ENCODE data around the gene RAB44. TPM values are rescaled to one million over a fixed set of nuclear protein-coding genes. Genes with fewer than 3 reads are reported as not detected.

RAB44 gene
- total RNA-seq, 1 experiment from 2014 or later: not detected

- no TSS peak for BruUV-seq (replicated peaks)
- DNase-seq: no peak
- Histone ChIP-seq H3K4me2 (no peak overlapping the region), H3F3A (ENCODE audit: insufficient read depth, low read depth) (peaks cover 5% of the 10 kb centered on the region; the same call in 1 of the 2 replicates), H3K4me1 (replicated peaks; ENCODE audit: insufficient read depth) (peaks cover 9% of the 10 kb centered on the region), H3K79me2 (ENCODE audit: low read depth) (no peaks in the 10 kb centered on the region), H3K27ac (no peak overlapping the region), H3K36me3 (ENCODE audit: low read depth) (no peaks in the 10 kb centered on the region), H3K27me3 (ENCODE audit: insufficient read depth, low read depth) (no peaks in the 10 kb centered on the region), H3K4me3 (no peak overlapping the region), H2AFZ (no peak overlapping the region), H3K9me3 (ENCODE audit: insufficient read depth, low read depth) (no peaks in the 10 kb centered on the region), H4K20me1 (ENCODE audit: insufficient read depth) (no peaks in the 10 kb centered on the region), H3K9me2 (ENCODE audit: insufficient read depth) (no peaks in the 10 kb centered on the region)
- POLR2A ChIA-PET (ENCODE audit: unreplicated experiment): no interaction called here
- TF ChIP-seq EZH2 (IDR thresholded peaks at IDR 0.05; ENCODE audit: low read depth): no peak
- TF ChIP-seq, protein P1, sequence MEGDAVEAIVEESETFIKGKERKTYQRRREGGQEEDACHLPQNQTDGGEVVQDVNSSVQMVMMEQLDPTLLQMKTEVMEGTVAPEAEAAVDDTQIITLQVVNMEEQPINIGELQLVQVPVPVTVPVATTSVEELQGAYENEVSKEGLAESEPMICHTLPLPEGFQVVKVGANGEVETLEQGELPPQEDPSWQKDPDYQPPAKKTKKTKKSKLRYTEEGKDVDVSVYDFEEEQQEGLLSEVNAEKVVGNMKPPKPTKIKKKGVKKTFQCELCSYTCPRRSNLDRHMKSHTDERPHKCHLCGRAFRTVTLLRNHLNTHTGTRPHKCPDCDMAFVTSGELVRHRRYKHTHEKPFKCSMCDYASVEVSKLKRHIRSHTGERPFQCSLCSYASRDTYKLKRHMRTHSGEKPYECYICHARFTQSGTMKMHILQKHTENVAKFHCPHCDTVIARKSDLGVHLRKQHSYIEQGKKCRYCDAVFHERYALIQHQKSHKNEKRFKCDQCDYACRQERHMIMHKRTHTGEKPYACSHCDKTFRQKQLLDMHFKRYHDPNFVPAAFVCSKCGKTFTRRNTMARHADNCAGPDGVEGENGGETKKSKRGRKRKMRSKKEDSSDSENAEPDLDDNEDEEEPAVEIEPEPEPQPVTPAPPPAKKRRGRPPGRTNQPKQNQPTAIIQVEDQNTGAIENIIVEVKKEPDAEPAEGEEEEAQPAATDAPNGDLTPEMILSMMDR (conservative IDR thresholded peaks at IDR 0.05): no peak
- intact Hi-C loops (cut with micrococcal nuclease; ENCODE audit: unreplicated experiment): no loop called here
- CTCF ChIA-PET: no interaction called here
Observed at GRCh38 chr6:36671687-36672375, 25.8 kb upstream of the RAB44 start.

- BruUV-seq (replicated peaks): no TSS peak
- ChIA-PET CTCF (no interaction called here), POLR2A (ENCODE audit: unreplicated experiment) (no interaction called here)
- Histone ChIP-seq H3K79me2 (ENCODE audit: low read depth) (no peaks in the 10 kb centered on the region), H4K20me1 (ENCODE audit: insufficient read depth) (no peaks in the 10 kb centered on the region), H3K4me1 (replicated peaks; ENCODE audit: insufficient read depth) (peaks cover 5% of the 10 kb centered on the region), H3K9me3 (ENCODE audit: insufficient read depth, low read depth) (no peaks in the 10 kb centered on the region), H3K27me3 (ENCODE audit: insufficient read depth, low read depth) (no peaks in the 10 kb centered on the region), H2AFZ (no peak overlapping the region), H3K4me2 (no peak overlapping the region), H3K9me2 (ENCODE audit: insufficient read depth) (no peaks in the 10 kb centered on the region), H3K27ac (no peak overlapping the region), H3K4me3 (no peak overlapping the region), H3K36me3 (ENCODE audit: low read depth) (no peaks in the 10 kb centered on the region), H3F3A (ENCODE audit: insufficient read depth, low read depth) (peaks cover 10% of the 10 kb centered on the region)
- no peak for DNase-seq
- TF ChIP-seq, protein P1 (conservative IDR thresholded peaks at IDR 0.05): no peak
- TF ChIP-seq EZH2 (IDR thresholded peaks at IDR 0.05; ENCODE audit: low read depth): no peak
- intact Hi-C loops (cut with micrococcal nuclease; ENCODE audit: unreplicated experiment): no loop called here
Observed at GRCh38 chr6:36673882-36674281, 23.7 kb upstream of the RAB44 start.

- H3K27ac ChIP-seq: no peak overlapping the region
- no peak for TF ChIP-seq EZH2 (IDR thresholded peaks at IDR 0.05; ENCODE audit: low read depth)
- TF ChIP-seq, protein P1 (conservative IDR thresholded peaks at IDR 0.05): no peak
- CTCF ChIA-PET: no interaction called here
- H3K27me3 ChIP-seq (ENCODE audit: insufficient read depth, low read depth): no peaks in the 10 kb centered on the region
- peaks cover 5% of the 10 kb centered on the region for H3K4me1 ChIP-seq (replicated peaks; ENCODE audit: insufficient read depth)
- H2AFZ ChIP-seq: no peak overlapping the region
- no peaks in the 10 kb centered on the region for H4K20me1 ChIP-seq (ENCODE audit: insufficient read depth)
- intact Hi-C loops (cut with micrococcal nuclease; ENCODE audit: unreplicated experiment): no loop called here
- H3K4me3 ChIP-seq: no peak overlapping the region
- DNase-seq: no peak
- H3F3A ChIP-seq (ENCODE audit: insufficient read depth, low read depth): peaks cover 15% of the 10 kb centered on the region
- no peak overlapping the region for H3K4me2 ChIP-seq
- no TSS peak for BruUV-seq (replicated peaks)
- no peaks in the 10 kb centered on the region for H3K79me2 ChIP-seq (ENCODE audit: low read depth)
- no peaks in the 10 kb centered on the region for H3K9me2 ChIP-seq (ENCODE audit: insufficient read depth)
- POLR2A ChIA-PET (ENCODE audit: unreplicated experiment): no interaction called here
- no peaks in the 10 kb centered on the region for H3K9me3 ChIP-seq (ENCODE audit: insufficient read depth, low read depth)
- no peaks in the 10 kb centered on the region for H3K36me3 ChIP-seq (ENCODE audit: low read depth)
Observed at GRCh38 chr6:36674942-36675341, 22.7 kb upstream of the RAB44 start.

All from PC-9 (cell line).